GM12878 (cell line): ENCODE data around the gene RHEBL1. TPM values are rescaled to one million over a fixed set of nuclear protein-coding genes. Genes with fewer than 3 reads are reported as not detected.

ENCODE experiments used
- ATAC-seq: fragments of 200-7000 bp; cut with Tn5 transposase; 3 replicates; pipeline ENCODE4 v1.9.1; 2020; ENCODE audit warnings: mild to moderate bottlenecking, moderate library complexity
- BruUV-seq: library from RNA; stranded (reverse); fragments of 400-500 nt; replicated peaks from 2 replicates; lab custom pipeline; 2021; lab: Mats Ljungman, UMichigan
- CTCF ChIA-PET: fragments of 300-600 bp; sonication (Branson Sonifier 250); formaldehyde crosslinking; extraction: SDS; loops from one replicate; lab custom pipeline; 2021; ENCODE audit warnings: inconsistent platforms; lab: Yijun Ruan, JAX
- POLR2A ChIA-PET: fragments of 350-600 bp; formaldehyde crosslinking; extraction: SDS; loops from one replicate; lab custom pipeline; 2021; ENCODE audit warnings: inconsistent platforms; lab: Charles Lee
- RAD21 ChIA-PET: fragments of 300-600 bp; sonication (Branson Sonifier 250); formaldehyde crosslinking; loops from one replicate; lab custom pipeline; 2023; ENCODE audit warnings: antibody characterized with exemption; ENCODE audit not compliant: unreplicated experiment; lab: Charles Lee
- SMC1A ChIA-PET: fragments of 300-600 bp; sonication (Branson Sonifier 250); formaldehyde crosslinking; loops from one replicate; lab custom pipeline; 2023; ENCODE audit not compliant: unreplicated experiment, uncharacterized antibody; lab: Charles Lee
- DNase-seq: peaks from one replicate; pipeline ENCODE4 v3.0.0-alpha.2; 2011; ENCODE audit warnings: low read depth, low spot score
- FAIRE-seq: peaks from 3 replicates; lab custom pipeline; 2011; peaks lifted over from hg19 to GRCh38; lab: Jason Lieb, UNC
- H2AFZ ChIP-seq: 2 replicates; pipeline ENCODE4 v1.6.0; 2011; ENCODE audit warnings: low read depth, low read length, control low read depth; ENCODE audit not compliant: control insufficient read depth
- H3K27ac ChIP-seq: 2 replicates; pipeline ENCODE4 v1.5.1; 2011; ENCODE audit warnings: control low read depth; ENCODE audit not compliant: control insufficient read depth, insufficient read depth
- H3K27me3 ChIP-seq, 2 experiments: replicated peaks in 1 of 2; 2 replicates each; pipeline versions ENCODE4 v1.6.0 to v1.6.1; 2011; ENCODE audit warnings: low read length in 1 of 2; ENCODE audit not compliant: control insufficient read depth in 2 of 2, insufficient read depth in 2 of 2
- H3K36me3 ChIP-seq, 2 experiments: 2 replicates each; pipeline ENCODE4 v1.5.1; 2011; ENCODE audit warnings: low read length in 1 of 2; ENCODE audit not compliant: control insufficient read depth in 2 of 2, insufficient read depth in 2 of 2
- H3K4me1 ChIP-seq: 2 replicates; pipeline ENCODE4 v1.6.1; 2011; ENCODE audit warnings: mild to moderate bottlenecking, low read length, moderate library complexity, mixed read lengths; ENCODE audit not compliant: control insufficient read depth, insufficient read depth
- H3K4me2 ChIP-seq: 2 replicates; pipeline ENCODE4 v1.6.0; 2011; ENCODE audit warnings: control low read depth; ENCODE audit not compliant: control insufficient read depth, insufficient read depth
- H3K4me3 ChIP-seq: fragments of 200-600 bp; sonication (generic); 2 replicates; pipeline ENCODE4 v1.5.1; 2016
- H3K79me2 ChIP-seq: 2 replicates; pipeline ENCODE4 v1.6.0; 2011; ENCODE audit warnings: low read length; ENCODE audit not compliant: control insufficient read depth, insufficient read depth
- H3K9ac ChIP-seq: 2 replicates; pipeline ENCODE4 v1.8.0; 2011; ENCODE audit warnings: low read length, control low read depth, mixed read lengths; ENCODE audit not compliant: control insufficient read depth, insufficient read depth
- H3K9me3 ChIP-seq: replicated peaks from 3 replicates; pipeline ENCODE4 v1.5.1; 2011; ENCODE audit warnings: mild to moderate bottlenecking, low read length; ENCODE audit not compliant: control insufficient read depth, insufficient read depth
- H4K20me1 ChIP-seq: 2 replicates; pipeline ENCODE4 v1.6.0; 2011; ENCODE audit not compliant: control insufficient read depth, insufficient read depth
- CHD4 ChIP-seq: fragments of 200-600 bp; sonication (generic); IDR thresholded peaks from 2 replicates; pipeline ENCODE4 v1.6.1; 2016; ENCODE audit warnings: mild to moderate bottlenecking
- FOS ChIP-seq: IDR thresholded peaks from 3 replicates; pipeline ENCODE4 v1.6.1; 2011; ENCODE audit warnings: borderline replicate concordance; ENCODE audit not compliant: insufficient read length; ENCODE audit errors: extremely low read depth
- IRF4 ChIP-seq: IDR thresholded peaks from 2 replicates; pipeline ENCODE4 v1.6.1; 2011; ENCODE audit warnings: low read depth, low read length
- SP1 ChIP-seq: IDR thresholded peaks from one replicate; pipeline ENCODE4 v1.6.1; 2011; ENCODE audit warnings: low read depth, low read length
- SUZ12 ChIP-seq: fragments of 200-600 bp; sonication (generic); IDR thresholded peaks from one replicate; pipeline ENCODE4 v1.6.1; 2018; ENCODE audit warnings: antibody characterized with exemption, mild to moderate bottlenecking; ENCODE audit not compliant: unreplicated experiment
- TCF3 ChIP-seq: IDR thresholded peaks from 2 replicates; pipeline ENCODE4 v1.6.1; 2012; ENCODE audit warnings: low read depth, mild to moderate bottlenecking, low read length, borderline replicate concordance; ENCODE audit not compliant: insufficient read depth
- WGBS: methylation state at CpG from one replicate; pipeline ENCODE4 v1.1.6; 2016; ENCODE audit warnings: low lambda C conversion rate; ENCODE audit not compliant: insufficient replicate concordance, insufficient coverage; ENCODE audit errors: missing lambda C conversion rate; 5-methylcytosine and 5-hydroxymethylcytosine counted together
- in situ Hi-C: fragments of 300-500 bp; cut with MboI; formaldehyde crosslinking; loops from 9 replicates; pipeline ENCODE4 v1.14.3; 2018; ENCODE audit warnings: mixed read lengths
- intact Hi-C: fragments of 100-400 bp; cut with micrococcal nuclease; formaldehyde crosslinking; loops from one replicate; pipeline ENCODE4 v1.14.2; 2022; ENCODE audit not compliant: unreplicated experiment
- polyA plus RNA-seq, 11 experiments: library from polyadenylated mRNA; depleted of rRNA in 4 of 11; unstranded in 6 of 11; stranded (reverse) in 5 of 11; fragments of >200 nt; fragmentation: Nextera tagmentation in 4 of 11; fragmentation: Illumina TruSeq in 1 of 11; extraction: Ambion mirVana in 4 of 11; extraction: Trizol in 1 of 11; gene quantifications; 1 replicate in 1 of 11; 2 replicates in 10 of 11; pipeline versions ENCODE4 v1.2.1 to v1.2.3, GENCODE V29; 2011 to 2016; ENCODE audit warnings: inconsistent platforms in 2 of 11, missing spikeins in 2 of 11, low read depth in 1 of 11
- total RNA-seq, 4 experiments: library from RNA; depleted of rRNA in 3 of 4; stranded (reverse); fragments of >200 nt in 3 of 4; fragmentation: Illumina TruSeq in 1 of 4; extraction: Trizol in 1 of 4; gene quantifications; 2 replicates each; pipeline versions ENCODE4 v1.2.1 to v1.2.3, GENCODE V29; 2013 to 2021

The RHEBL1 gene
- total and polyA plus RNA-seq, 10 of the 15 experiments (the other 5 are each of a cell fraction or from before 2014, with no cell fraction given): 5.9 to 18.7 (median 12.0) TPM

- H3K27me3 ChIP-seq: peaks cover 27 to 38% of the 10 kb centered on the region in 2 experiments
- intact Hi-C loops (loop anchor here (5.0 kb wide), 1 partner anchor 97 kb away; the partner anchor contains the start of gene DDN), in situ Hi-C loops (no loop called here)
These were observed 24.6 kb upstream of the RHEBL1 start, which contains the start of gene DHH for GRCh38 chr12:49094160-49094974. Gene DHH (minus strand): TSS chr12:49094801. CDS start chr12:49094512, 289 bp downstream.

More at GRCh38 chr12:49094160-49094974, 24.6 kb upstream of the RHEBL1 start, which contains the start of gene DHH:
- H3K79me2 ChIP-seq: no peaks in the 10 kb centered on the region
- TF ChIP-seq SP1 (no peak), SUZ12 (peak; percentile 71), FOS (no peak), CHD4 (no peak), TCF3 (no peak), IRF4 (no peak)
- TF ChIP-seq, all 136 proteins: peak for 1
- DNase-seq (no peak), FAIRE-seq (no peak), ATAC-seq (peak; percentile 13)
- Histone ChIP-seq H3K4me1 (0 out of 2 replicates have a peak, but pooled peaks cover 3% of the 10 kb centered on the region), H3K4me2 (no peak within 1 kb of the TSS), H3K27ac (no peak within 1 kb of the TSS), H3K9ac (no peak within 1 kb of the TSS), H4K20me1 (no peaks in the 10 kb centered on the region), H3K36me3 (peaks cover 0 to 3% of the 10 kb centered on the region in 2 experiments; a peak in 2 of 4 replicates), H2AFZ (no peak within 1 kb of the TSS), H3K9me3 (no peaks in the 10 kb centered on the region), H3K4me3 (no peak within 1 kb of the TSS)
- 11% methylated on average over 49 of the region's 49 CpGs for WGBS
- BruUV-seq: no TSS peak
- CTCF ChIA-PET: interaction anchor here (0.6 to 12.2 kb wide), 10 partner anchors 8 to 141 kb away, joined by 3 to 244 read pairs (median 11); partner anchors contain the start of genes DDN, LMBR1L, RHEBL1 and TUBA1B
- SMC1A ChIA-PET: interaction anchor here (1.0 to 6.8 kb wide), 7 partner anchors 10 to 243 kb away, joined by 3 to 64 read pairs (median 5); partner anchors contain the start of genes DDX23, LMBR1L and RHEBL1
- POLR2A ChIA-PET: interaction anchor here (0.6 to 3.6 kb wide), 5 partner anchors 8 to 36 kb away, joined by 3 to 11 read pairs (median 7); partner anchors contain the start of genes LMBR1L and TUBA1B
- RAD21 ChIA-PET: interaction anchor here (0.7 to 5.9 kb wide), 5 partner anchors 25 to 439 kb away, joined by 3 to 66 read pairs (median 3); partner anchors contain the start of gene RHEBL1
